Measurements from ENCODE around the gene GSG1L2.

GRCh38 chr17:9825641-9826150 lies 3.8 kb upstream of the GSG1L2 start, which contains the start of gene GLP2R:
- no peak for TF ChIP-seq CTCF (IDR thresholded peaks at IDR 0.05)
- no peak for TF ChIP-seq POLR2A (IDR thresholded peaks at IDR 0.05)
- no peak for TF ChIP-seq POLR2AphosphoS5 (IDR thresholded peaks at IDR 0.05)
